8988T (cell line): ENCODE data around the gene TANC1.

Experiments used
- DNase-seq: peaks from one replicate; pipeline ENCODE4 v3.0.0; 2011

The TANC1 gene

GRCh38 chr2:158968396-158969161, at the start of gene TANC1:
Gene TANC1, plus strand, starts transcription at chr2:158968640. Its CDS starts 97,271 bp downstream, at chr2:159065911.
- peak; percentile 78 for DNase-seq

GRCh38 chr2:158921599-158922408, 46.6 kb upstream of the TANC1 start:
- no peak for DNase-seq

GRCh38 chr2:158922601-158923000, 45.8 kb upstream of the TANC1 start:
- no peak for DNase-seq

GRCh38 chr2:158923180-158923594, 45.3 kb upstream of the TANC1 start:
- no peak for DNase-seq

GRCh38 chr2:158923641-158924040, 44.8 kb upstream of the TANC1 start:
- DNase-seq, result no peak

GRCh38 chr2:158926478-158926948, 41.9 kb upstream of the TANC1 start:
- no peak for DNase-seq

GRCh38 chr2:158928515-158928914, 39.9 kb upstream of the TANC1 start:
- no peak for DNase-seq

GRCh38 chr2:158928965-158929364, 39.5 kb upstream of the TANC1 start:
- DNase-seq, result no peak

GRCh38 chr2:158931572-158931971, 36.9 kb upstream of the TANC1 start:
- no peak for DNase-seq

GRCh38 chr2:158932131-158932645, 36.3 kb upstream of the TANC1 start:
- no peak for DNase-seq

- DNase-seq, result no peak
These were observed 34.3 kb upstream of the TANC1 start for GRCh38 chr2:158934170-158934569.

GRCh38 chr2:158935617-158936016, 32.8 kb upstream of the TANC1 start:
- DNase-seq, result no peak

GRCh38 chr2:158936978-158937377, 31.5 kb upstream of the TANC1 start:
- no peak for DNase-seq

GRCh38 chr2:158940356-158940755, 28.1 kb upstream of the TANC1 start:
- DNase-seq, result no peak

- no peak for DNase-seq
These were observed 24.5 kb upstream of the TANC1 start for GRCh38 chr2:158943973-158944372.

- no peak for DNase-seq
These were observed 19.3 kb upstream of the TANC1 start for GRCh38 chr2:158948964-158949699.

GRCh38 chr2:158953454-158953853, 15.0 kb upstream of the TANC1 start:
- DNase-seq, result no peak

- no peak for DNase-seq
These were observed 14.3 kb upstream of the TANC1 start for GRCh38 chr2:158953926-158954763.

GRCh38 chr2:158955842-158956365, 12.5 kb upstream of the TANC1 start:
- no peak for DNase-seq

- DNase-seq, result no peak
These were observed 10.1 kb upstream of the TANC1 start for GRCh38 chr2:158958365-158958764.

GRCh38 chr2:158960193-158960592, 8.2 kb upstream of the TANC1 start:
- no peak for DNase-seq

GRCh38 chr2:158962074-158962473, 6.4 kb upstream of the TANC1 start:
- DNase-seq, result no peak
